GM18907 (cell line): ENCODE results near the gene OGFOD3.
"Not testable (repeated sequence)": the region's sequence is repeated elsewhere in the genome, so short reads cannot be mapped to it uniquely, and the experiment has no call there.

Experiments
- ATAC-seq: cut with Tn5 transposase; IDR thresholded peaks from one replicate; pipeline ENCODE4 v1.9.1; 2021; ENCODE audit warnings: mild to moderate bottlenecking, moderate library complexity; ENCODE audit not compliant: unreplicated experiment

The OGFOD3 gene

DNA sequence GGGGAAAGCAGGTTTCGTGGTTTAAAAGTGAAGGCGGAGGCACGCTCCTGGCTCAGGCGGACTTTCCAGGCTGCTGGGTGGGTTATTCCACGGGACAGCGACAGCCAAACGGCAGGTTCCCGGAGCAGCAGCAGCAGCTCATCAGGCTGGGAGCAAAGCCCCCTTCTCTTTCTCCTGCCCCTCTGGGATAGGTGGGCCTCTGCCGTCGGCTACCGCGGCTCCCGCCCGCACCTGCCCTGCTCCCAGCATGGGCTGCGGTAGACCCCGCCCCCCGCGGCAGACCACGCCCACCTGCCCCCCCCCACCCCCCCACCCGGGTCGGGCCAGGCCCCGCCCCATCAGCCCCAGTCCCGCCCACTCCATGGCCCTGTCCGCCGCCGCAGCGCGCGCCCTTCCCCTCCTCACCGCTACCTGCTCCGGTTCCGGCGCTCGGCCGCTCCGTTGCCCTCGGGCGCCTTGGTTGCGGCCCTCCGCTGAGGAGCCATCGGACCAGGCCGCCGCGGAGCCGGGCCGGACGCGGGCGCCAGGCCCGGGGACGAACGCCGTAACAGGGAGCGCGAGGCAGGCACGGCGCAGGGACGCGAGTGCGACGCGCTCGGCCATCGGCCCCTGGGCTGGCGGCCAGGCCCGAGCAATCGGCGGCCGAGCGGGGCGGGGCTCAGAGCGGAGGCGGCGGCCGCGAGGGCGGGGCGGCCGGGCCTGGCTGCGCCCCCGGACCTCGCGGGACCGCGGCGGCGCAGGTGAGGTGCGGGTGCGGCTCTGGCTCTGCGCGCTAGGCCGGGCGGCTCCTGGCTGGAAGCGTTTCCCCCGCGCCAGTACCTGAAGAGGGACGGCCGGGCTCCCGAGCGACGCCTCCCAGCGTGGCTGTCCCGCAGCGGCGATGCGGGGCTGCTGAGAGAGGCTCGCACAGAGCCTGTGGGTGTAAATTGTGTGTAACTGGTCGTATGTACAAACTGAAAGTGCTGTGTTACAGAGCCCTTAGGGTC, at the start of gene OGFOD3, which contains the start of gene HEXD:
Gene OGFOD3 (minus strand): TSS at position 586 of the 986 bp plus-strand sequence. CDS start 101 bp downstream, at position 485.
Gene HEXD (plus strand): TSS at position 347 of the 986 bp plus-strand sequence. CDS start 1,453 bp downstream, outside the sequence.
- peak; percentile 84 for ATAC-seq

DNA sequence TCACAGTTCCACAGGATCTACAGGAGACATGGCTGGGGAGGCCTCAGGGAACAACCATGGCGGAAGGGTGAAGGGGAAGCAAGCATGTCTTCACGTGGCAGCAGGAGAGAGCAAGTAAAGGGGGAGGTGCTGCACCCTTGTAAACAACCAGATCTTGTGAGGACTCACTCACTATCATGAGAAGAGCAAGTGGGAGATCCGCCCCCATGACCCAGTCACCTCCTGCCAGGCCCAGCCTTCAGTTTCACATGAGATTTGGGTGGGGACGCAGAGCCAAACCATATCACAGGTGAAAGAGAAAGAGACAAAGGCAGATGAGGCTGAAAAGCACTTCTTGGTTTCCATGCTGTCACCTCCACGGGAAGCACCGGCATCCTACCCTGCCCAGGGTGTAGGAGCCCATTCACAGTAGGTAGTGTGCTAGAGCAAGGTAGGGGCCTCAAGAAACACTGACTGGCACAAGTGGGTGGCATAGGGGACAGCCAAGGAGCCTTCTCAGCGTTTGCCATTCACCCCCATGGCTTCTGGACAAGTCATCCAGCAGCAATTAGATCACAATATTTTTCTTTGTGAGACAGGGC, 46.7 kb upstream of the OGFOD3 start:
- no peak for ATAC-seq

DNA sequence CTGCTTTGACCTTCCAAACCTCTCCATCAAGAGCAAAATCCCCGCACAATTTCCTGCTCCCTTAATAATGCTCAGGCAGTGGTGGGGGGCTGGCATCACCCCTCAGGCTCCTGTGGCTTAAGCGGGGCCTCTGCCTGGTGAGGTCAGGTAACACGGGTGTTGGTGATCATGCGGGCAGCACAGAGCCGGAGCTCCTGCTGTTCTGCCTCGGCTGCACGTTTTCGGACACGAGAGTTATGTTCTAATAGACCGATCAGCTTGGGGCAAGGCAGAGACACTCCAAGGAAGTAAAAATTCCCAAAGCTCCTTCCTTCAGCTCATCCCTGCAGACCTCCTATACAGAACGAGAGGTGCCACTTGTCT, 46.2 kb upstream of the OGFOD3 start:
- no peak for ATAC-seq

DNA sequence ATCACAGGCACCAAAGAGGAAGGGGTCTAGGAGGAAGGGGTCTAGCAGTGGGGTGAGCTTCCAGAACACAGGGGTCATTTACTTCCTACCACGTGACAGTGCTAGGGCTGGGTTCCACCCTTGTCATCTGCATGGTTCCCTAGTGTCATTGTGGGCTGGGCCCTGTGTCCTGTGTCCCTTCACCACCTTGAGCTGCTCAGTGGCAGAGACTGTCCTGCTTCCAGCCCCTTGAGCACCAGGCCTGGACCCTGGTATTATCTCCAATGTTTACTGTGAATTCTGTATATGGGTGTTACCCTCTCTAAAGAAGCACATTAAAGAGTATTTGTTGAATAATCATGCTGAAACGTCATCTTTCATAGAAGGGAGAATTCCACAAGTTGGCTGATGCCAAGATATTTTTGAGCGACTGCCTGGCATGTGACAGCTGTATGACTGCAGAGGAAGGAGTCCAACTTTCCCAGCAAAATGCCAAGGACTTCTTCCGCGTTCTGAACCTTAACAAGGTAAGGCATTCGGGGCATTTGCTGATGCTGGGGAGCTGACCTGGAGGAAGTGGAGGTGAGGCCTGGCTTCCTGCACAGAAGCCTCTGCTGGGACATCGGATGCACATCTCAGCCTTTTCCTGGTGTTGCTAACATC, 45.7 kb upstream of the OGFOD3 start:
- ATAC-seq = no peak

DNA sequence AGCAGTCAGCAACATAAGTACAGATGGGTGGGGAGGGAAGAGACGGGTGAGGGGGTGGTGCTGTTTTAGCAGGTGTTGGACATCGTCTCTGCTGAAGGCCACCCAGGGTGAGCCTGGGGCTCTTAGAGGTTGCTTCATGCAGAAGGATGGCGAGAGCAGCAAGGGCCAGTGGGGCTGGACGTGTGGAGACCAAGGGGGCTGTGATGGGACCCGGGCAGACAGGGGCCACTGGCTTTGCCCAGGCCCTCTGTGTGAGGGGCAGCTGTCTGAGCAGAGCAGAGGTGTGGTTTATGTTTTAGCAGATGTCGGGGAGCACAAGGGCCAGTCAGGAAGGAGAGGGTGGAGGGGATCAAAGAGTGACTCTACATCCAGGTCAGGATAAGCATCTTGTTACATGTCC, 45.0 kb upstream of the OGFOD3 start:
- no peak for ATAC-seq

DNA sequence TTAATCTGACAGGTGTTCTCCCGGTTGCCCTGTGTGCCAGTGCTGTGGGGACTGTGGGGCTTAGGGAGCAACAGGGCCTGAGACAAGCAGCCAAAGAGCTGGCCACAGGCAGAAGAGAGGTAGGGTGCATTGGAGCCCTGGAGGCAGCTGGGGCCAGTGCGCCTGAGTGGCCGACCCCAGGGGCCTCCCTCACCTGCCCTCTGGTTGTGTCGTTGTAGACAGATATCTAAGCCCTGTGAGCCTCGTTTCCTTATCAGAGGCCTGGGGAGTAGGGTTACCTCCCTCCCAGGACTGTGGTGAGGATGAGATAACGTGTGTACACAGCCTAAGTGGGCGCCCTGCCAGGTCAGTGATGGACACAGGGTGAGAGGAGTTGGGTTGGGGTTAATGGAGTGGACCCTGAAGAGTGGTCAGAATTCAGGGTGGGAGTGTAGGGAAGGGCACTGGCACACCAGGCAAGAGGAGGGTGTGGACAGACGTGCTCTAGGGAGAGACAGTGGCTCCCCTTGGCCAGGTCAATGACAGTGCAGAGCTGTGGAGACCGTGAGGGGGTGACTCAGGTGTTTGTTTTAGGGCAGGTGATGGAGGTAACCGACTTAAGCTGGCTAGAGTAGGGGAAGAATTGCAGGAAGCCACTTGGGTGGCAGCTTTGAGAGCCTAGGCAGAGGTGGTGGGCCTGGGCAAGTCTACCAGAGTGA, 43.6 kb upstream of the OGFOD3 start:
- ATAC-seq = no peak

DNA sequence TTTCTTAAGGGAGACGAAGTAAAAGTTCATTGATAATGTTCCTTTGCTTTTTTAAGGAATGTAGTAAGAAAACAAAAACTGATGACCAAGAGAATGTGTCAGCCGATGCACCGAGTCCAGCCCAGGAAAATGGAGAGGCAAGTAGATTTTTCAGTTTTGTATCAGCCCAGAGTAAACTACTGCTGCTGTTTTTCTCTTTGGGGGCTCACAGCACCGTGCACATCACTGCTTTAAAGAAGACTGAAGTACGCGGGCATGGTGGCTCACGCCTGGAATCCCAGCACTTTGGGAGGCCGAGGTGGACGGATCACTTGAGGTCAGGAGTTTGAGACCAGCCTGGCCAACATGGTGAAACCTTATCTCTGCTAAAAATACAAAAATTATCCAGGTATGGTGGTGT, 41.5 kb upstream of the OGFOD3 start:
- ATAC-seq = not testable (repeated sequence)

- peak; percentile 26 for ATAC-seq
Observed at GRCh38 chr17:82458885-82459424, 40.6 kb upstream of the OGFOD3 start.

- ATAC-seq = peak; percentile 94
Observed at GRCh38 chr17:82458179-82458884, 39.9 kb upstream of the OGFOD3 start, which contains the start of gene NARF. TSS of gene NARF (plus strand) at chr17:82458741. CDS start at chr17:82458804, 63 bp downstream.

GRCh38 chr17:82457929-82458178, 39.5 kb upstream of the OGFOD3 start:
- ATAC-seq = no peak

DNA sequence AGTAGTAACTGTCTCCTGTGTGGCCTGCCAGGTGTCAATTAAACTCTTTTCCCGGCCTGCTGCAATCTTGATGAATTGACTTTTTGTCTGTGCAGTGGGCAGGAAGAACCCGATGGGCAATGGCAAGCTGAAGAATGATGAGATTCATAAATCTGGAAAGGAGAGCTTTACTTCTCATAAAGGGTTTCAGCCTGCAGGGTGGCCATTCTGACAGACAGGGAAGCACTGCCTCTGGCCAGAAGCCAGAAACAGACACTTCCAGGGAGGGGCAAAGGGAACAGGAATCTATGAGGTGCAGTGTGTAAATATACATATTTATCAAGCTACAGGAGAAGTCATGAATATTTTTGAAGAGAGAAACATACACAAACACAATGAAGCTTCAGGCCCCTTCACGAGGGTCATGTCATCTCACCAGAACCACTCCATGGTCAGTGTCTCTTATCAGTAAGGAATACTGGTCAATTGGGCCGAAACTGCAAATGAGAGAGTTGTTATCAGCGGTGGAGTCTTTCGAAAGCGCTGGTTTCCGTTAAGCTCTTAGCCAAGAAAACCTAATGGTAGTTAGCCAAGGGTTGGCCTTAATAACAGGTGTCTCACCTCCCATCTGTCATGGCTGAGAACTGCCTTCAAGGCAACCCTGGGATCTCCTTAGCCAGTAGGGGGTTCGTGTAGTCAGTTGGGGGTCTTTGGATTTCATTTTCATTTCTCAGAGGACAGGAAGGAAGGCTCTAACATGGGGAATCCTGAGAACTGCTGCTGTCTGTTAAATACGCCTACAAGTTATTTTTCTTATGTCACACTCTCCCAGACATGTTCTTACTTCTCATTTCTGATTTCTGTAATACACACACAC, 38.9 kb upstream of the OGFOD3 start:
- no peak for ATAC-seq

GRCh38 chr17:82453706-82454105, 35.3 kb upstream of the OGFOD3 start:
- ATAC-seq = not testable (repeated sequence)

GRCh38 chr17:82453151-82453550, 34.8 kb upstream of the OGFOD3 start:
- not testable (repeated sequence) for ATAC-seq

GRCh38 chr17:82452162-82452561, 33.8 kb upstream of the OGFOD3 start:
- no peak for ATAC-seq

DNA sequence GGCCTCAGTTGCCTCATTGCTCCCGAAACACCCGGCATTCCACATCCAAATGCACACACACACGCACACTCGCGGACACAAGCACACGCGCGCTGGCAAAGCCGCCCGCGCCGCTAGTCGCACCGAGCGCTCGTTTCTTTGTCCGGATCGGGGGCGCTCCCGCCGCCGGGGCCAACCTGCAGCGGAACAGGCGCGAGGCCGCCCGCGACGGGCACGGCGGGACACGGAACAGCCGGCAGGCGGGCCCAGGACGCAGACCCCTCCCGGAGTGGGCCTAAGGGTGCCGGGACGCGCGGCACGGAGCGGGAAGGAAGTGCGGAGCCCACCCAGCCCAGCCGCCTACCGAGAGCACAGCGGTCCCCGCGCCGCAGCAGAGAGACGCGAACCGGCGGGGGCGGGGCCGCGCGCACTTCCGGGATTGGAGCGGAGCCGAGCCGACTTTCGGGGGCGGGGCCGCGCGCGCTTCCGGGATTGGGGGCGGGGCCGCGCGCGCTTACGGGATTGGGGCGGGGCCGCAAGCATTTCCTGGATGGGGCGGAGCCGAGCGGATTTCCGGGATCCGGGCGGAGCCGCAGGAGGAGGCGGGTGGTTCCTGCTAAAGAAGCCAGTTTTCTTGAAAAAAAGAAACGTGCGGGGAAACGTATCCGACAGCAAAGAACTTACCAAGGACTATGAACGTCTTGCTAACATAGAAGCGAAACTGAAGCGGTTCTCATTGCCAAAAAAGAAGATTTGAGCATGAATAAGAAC, 32.1 kb upstream of the OGFOD3 start, which contains the start of gene CYBC1:
Gene CYBC1 (minus strand): TSS at position 396 of the 750 bp plus-strand sequence. CDS start 1,498 bp downstream, outside the sequence.
- ATAC-seq = peak; percentile 62

- peak; percentile 7 for ATAC-seq
Observed at GRCh38 chr17:82449883-82450356, 31.5 kb upstream of the OGFOD3 start.

DNA sequence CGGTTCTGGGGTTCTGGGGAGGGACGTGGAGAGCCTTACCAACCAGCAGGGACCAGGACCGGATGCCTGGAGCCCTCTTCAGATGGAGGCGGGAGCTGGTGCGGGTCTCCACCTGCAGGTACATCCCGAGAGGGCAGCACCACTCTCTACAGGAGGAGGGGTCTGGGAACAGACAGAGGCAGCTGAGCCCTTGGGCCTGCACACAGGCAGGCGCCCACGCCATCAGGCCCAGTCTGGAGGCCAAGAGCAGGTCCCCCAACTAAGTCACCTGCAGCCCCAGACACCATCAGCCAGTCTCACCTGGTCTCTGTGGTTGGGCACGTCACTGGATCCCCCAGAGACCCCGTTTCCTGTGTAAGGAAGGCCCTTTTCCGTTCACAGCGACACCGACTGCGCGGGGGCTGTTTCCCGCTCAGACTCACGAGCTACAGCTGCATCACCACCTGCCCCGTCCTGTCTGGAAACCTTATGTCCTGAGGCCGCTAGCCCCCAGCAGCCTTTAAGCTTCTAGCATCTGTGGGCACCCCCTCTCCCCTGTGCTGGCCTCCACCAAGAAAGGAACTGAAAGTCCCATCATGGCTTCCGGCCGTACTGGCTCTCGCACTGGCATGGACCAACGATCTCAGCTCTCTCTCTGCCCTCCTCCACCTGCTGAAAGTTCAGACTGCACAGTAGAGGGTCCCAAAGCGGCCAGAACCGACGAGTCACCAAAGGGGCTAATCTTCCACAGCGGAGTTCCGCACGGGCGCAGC, 30.9 kb upstream of the OGFOD3 start:
- peak; percentile 69 for ATAC-seq
